ENCODE results near the gene ZNF823. TPM values are rescaled to one million over a fixed set of nuclear protein-coding genes. Genes with fewer than 3 reads are reported as not detected.

The ZNF823 gene
- polyA plus RNA-seq, 1 of the 3 experiments (the other 2 are of a cell fraction), result 1.5 TPM

DNA sequence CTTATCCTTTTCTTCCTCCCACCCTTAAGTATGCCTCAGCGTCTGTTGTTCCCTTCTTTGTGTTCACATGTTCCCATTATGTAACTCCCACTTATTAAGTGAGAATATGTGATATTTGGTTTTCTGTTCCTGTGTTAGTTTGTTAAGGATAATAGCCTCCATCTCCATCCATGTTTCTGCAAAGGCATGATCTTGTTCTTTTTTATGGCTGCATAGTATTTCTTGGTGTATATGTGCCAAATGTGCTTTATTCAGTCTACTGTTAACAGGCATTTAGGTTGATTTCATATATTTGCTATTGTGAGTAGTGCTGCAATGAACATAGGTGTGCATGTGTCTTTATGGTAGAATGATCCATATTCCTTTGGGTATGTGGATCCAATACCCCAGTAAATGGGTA is 24.9 kb upstream of the ZNF823 start:
- no peaks in the 10 kb centered on the region for H3K36me3 ChIP-seq (replicated peaks in 1 of 2; ENCODE audit: control insufficient read depth in 1 of 2, insufficient read depth in 2 of 2, low read length in 1 of 2)
- H3K27ac ChIP-seq (ENCODE audit: low read depth in 2 of 2, low read length in 1 of 2), result no peak overlapping the region
- TF ChIP-seq RFX5 (IDR thresholded peaks at IDR 0.05; ENCODE audit: low read length) (no peak), TCF12 (IDR thresholded peaks at IDR 0.05) (no peak), FOXJ3 (CRISPR knock-in tag; IDR thresholded peaks at IDR 0.05) (no peak), EP300 (IDR thresholded peaks at IDR 0.05; ENCODE audit: borderline replicate concordance in 1 of 2, low read depth in 1 of 2, low read length in 1 of 2) (no peak), ZBTB33 (IDR thresholded peaks at IDR 0.05; ENCODE audit: borderline replicate concordance, low read depth) (no peak), FOSL2 (IDR thresholded peaks at IDR 0.05; ENCODE audit: borderline replicate concordance, low read depth) (no peak), RAD21 (IDR thresholded peaks at IDR 0.05; ENCODE audit: low read length) (no peak), GATA2 (CRISPR knock-in tag; IDR thresholded peaks at IDR 0.05) (no peak)
- TF ChIP-seq, protein P1, sequence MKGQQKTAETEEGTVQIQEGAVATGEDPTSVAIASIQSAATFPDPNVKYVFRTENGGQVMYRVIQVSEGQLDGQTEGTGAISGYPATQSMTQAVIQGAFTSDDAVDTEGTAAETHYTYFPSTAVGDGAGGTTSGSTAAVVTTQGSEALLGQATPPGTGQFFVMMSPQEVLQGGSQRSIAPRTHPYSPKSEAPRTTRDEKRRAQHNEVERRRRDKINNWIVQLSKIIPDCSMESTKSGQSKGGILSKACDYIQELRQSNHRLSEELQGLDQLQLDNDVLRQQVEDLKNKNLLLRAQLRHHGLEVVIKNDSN (IDR thresholded peaks at IDR 0.05; ENCODE audit: borderline replicate concordance, low read depth), result no peak
- TF ChIP-seq, protein P2, sequence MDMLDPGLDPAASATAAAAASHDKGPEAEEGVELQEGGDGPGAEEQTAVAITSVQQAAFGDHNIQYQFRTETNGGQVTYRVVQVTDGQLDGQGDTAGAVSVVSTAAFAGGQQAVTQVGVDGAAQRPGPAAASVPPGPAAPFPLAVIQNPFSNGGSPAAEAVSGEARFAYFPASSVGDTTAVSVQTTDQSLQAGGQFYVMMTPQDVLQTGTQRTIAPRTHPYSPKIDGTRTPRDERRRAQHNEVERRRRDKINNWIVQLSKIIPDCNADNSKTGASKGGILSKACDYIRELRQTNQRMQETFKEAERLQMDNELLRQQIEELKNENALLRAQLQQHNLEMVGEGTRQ (IDR thresholded peaks at IDR 0.05; ENCODE audit: borderline replicate concordance, low read depth, low read length), result no peak
- H3K9me2 ChIP-seq, result no peaks in the 10 kb centered on the region
- H4K20me1 ChIP-seq (ENCODE audit: insufficient read depth), result no peaks in the 10 kb centered on the region
- 56% methylated on average over 1 of the region's 1 CpG for WGBS (ENCODE audit: low lambda C conversion rate)
- no peaks in the 10 kb centered on the region for H3K27me3 ChIP-seq (ENCODE audit: insufficient read depth)
- no peak for DNase-seq
- ChIA-PET POLR2A (no interaction called here), CTCF (no interaction called here)
- H3K9me3 ChIP-seq, result no peaks in the 10 kb centered on the region
- H3F3A ChIP-seq (replicated peaks; ENCODE audit: insufficient read depth), result no peaks in the 10 kb centered on the region
- H3K4me3 ChIP-seq (ENCODE audit: low read depth in 2 of 2, low read length in 1 of 2), result no peak overlapping the region
- H2AFZ ChIP-seq (ENCODE audit: low read depth), result no peak overlapping the region
- peaks cover 0 to 10% of the 10 kb centered on the region in 2 experiments; a peak in 1 of 4 replicates for H3K4me1 ChIP-seq (ENCODE audit: control insufficient read depth in 1 of 2, insufficient read depth in 2 of 2, low read depth in 1 of 2, low read length in 1 of 2)
- no peak overlapping the region for H3K4me2 ChIP-seq
- no peak overlapping the region for H3K9ac ChIP-seq
- H3K79me2 ChIP-seq (ENCODE audit: insufficient read depth), result peaks cover 11% of the 10 kb centered on the region

- Histone ChIP-seq H3K4me2 (no peak overlapping the region), H3K4me1 (ENCODE audit: control insufficient read depth in 1 of 2, insufficient read depth in 2 of 2, low read depth in 1 of 2, low read length in 1 of 2) (peaks cover 0 to 7% of the 10 kb centered on the region in 2 experiments; a peak in 1 of 4 replicates)
- 27% methylated on average over 3 of the region's 3 CpGs for WGBS (ENCODE audit: low lambda C conversion rate)
- no peak for TF ChIP-seq GATA2 (CRISPR knock-in tag; IDR thresholded peaks at IDR 0.05)
- no peak for TF ChIP-seq TAF1 (IDR thresholded peaks at IDR 0.05; ENCODE audit: borderline replicate concordance, low read depth, low read length)
- no peak for TF ChIP-seq FOXM1 (IDR thresholded peaks at IDR 0.05; ENCODE audit: low read depth)
- TF ChIP-seq GABPA (IDR thresholded peaks at IDR 0.05; ENCODE audit: low read depth), result no peak
- TF ChIP-seq YY1 (IDR thresholded peaks at IDR 0.05; ENCODE audit: low read depth), result no peak
- TF ChIP-seq, protein P3, sequence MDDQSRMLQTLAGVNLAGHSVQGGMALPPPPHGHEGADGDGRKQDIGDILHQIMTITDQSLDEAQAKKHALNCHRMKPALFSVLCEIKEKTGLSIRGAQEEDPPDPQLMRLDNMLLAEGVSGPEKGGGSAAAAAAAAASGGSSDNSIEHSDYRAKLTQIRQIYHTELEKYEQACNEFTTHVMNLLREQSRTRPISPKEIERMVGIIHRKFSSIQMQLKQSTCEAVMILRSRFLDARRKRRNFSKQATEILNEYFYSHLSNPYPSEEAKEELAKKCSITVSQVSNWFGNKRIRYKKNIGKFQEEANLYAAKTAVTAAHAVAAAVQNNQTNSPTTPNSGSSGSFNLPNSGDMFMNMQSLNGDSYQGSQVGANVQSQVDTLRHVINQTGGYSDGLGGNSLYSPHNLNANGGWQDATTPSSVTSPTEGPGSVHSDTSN (IDR thresholded peaks at IDR 0.05), result no peak
- TF ChIP-seq EP300 (IDR thresholded peaks at IDR 0.05; ENCODE audit: borderline replicate concordance in 1 of 2, low read depth in 1 of 2, low read length in 1 of 2), result no peak
- TF ChIP-seq MEF2A (IDR thresholded peaks at IDR 0.05; ENCODE audit: borderline replicate concordance, low read depth), result no peak
- TF ChIP-seq, protein P1 (IDR thresholded peaks at IDR 0.05; ENCODE audit: borderline replicate concordance, low read depth), result no peak
- TF ChIP-seq SMC3 (IDR thresholded peaks at IDR 0.05; ENCODE audit: low read depth, low read length), result no peak
- TF ChIP-seq, protein P4, sequence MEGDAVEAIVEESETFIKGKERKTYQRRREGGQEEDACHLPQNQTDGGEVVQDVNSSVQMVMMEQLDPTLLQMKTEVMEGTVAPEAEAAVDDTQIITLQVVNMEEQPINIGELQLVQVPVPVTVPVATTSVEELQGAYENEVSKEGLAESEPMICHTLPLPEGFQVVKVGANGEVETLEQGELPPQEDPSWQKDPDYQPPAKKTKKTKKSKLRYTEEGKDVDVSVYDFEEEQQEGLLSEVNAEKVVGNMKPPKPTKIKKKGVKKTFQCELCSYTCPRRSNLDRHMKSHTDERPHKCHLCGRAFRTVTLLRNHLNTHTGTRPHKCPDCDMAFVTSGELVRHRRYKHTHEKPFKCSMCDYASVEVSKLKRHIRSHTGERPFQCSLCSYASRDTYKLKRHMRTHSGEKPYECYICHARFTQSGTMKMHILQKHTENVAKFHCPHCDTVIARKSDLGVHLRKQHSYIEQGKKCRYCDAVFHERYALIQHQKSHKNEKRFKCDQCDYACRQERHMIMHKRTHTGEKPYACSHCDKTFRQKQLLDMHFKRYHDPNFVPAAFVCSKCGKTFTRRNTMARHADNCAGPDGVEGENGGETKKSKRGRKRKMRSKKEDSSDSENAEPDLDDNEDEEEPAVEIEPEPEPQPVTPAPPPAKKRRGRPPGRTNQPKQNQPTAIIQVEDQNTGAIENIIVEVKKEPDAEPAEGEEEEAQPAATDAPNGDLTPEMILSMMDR (IDR thresholded peaks at IDR 0.05), result no peak
- no peak for TF ChIP-seq EZH2phosphoT487 (IDR thresholded peaks at IDR 0.05; ENCODE audit: borderline replicate concordance, low read depth)
- no peak for TF ChIP-seq RFX5 (IDR thresholded peaks at IDR 0.05; ENCODE audit: low read length)
Measured at GRCh38 chr19:11763117-11763516, 24.4 kb upstream of the ZNF823 start.

More at GRCh38 chr19:11763117-11763516, 24.4 kb upstream of the ZNF823 start:
- H3K27ac ChIP-seq (ENCODE audit: low read depth in 2 of 2, low read length in 1 of 2), result no peak overlapping the region
- H2AFZ ChIP-seq (ENCODE audit: low read depth), result no peak overlapping the region
- H3K27me3 ChIP-seq (ENCODE audit: insufficient read depth), result no peaks in the 10 kb centered on the region
- H3K9me2 ChIP-seq, result no peaks in the 10 kb centered on the region
- H3K9ac ChIP-seq, result no peak overlapping the region
- no peaks in the 10 kb centered on the region for H3K9me3 ChIP-seq
- H3K79me2 ChIP-seq (ENCODE audit: insufficient read depth), result peaks cover 6% of the 10 kb centered on the region
- ChIA-PET CTCF (no interaction called here), POLR2A (interaction anchor here (0.6 kb wide), 1 partner anchor 630 kb away, joined by 3 read pairs; no protein-coding TSS in a partner anchor)
- H3K36me3 ChIP-seq (replicated peaks in 1 of 2; ENCODE audit: control insufficient read depth in 1 of 2, insufficient read depth in 2 of 2, low read length in 1 of 2), result no peaks in the 10 kb centered on the region
- H3F3A ChIP-seq (replicated peaks; ENCODE audit: insufficient read depth), result no peaks in the 10 kb centered on the region
- H3K4me3 ChIP-seq (ENCODE audit: low read depth in 2 of 2, low read length in 1 of 2), result no peak overlapping the region
- no peaks in the 10 kb centered on the region for H4K20me1 ChIP-seq (ENCODE audit: insufficient read depth)
- no peak for DNase-seq
